Astrocyte (in vitro differentiated cells and primary cell): ENCODE data around the gene CDH8.

ENCODE experiments used
- EZH2 ChIP-seq: IDR thresholded peaks from 2 replicates; pipeline ENCODE4 v1.6.1; 2012; ENCODE audit warnings: mild to moderate bottlenecking, low read length, inconsistent platforms; ENCODE audit not compliant: insufficient read depth
- TF ChIP-seq, protein P1 (sequence below): IDR thresholded peaks from 2 replicates; pipeline ENCODE4 v1.5.1; 2011; ENCODE audit warnings: low read depth, mild to moderate bottlenecking, inconsistent platforms, low read length, moderate library complexity; ENCODE audit not compliant: insufficient read depth

DNA sequence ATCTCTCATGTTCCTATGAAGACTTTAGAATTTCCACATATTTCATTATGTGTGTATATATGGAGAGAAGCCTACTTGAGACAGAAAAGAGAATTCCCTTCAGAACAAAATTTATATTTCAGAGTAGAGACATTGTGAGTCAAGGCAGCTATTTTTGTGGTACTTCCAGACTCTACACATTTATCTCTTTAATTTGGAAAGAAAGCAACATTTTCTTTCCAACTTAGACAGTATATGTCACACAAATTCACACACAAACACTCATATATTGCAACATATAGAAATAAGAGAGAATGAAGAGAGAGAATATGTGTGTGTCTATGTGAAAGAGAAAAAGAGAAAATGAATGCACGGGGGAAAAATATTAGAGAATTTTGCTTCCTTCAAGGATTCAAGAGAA lies 158.8 kb downstream of the CDH8 start:
- TF ChIP-seq, protein P1, sequence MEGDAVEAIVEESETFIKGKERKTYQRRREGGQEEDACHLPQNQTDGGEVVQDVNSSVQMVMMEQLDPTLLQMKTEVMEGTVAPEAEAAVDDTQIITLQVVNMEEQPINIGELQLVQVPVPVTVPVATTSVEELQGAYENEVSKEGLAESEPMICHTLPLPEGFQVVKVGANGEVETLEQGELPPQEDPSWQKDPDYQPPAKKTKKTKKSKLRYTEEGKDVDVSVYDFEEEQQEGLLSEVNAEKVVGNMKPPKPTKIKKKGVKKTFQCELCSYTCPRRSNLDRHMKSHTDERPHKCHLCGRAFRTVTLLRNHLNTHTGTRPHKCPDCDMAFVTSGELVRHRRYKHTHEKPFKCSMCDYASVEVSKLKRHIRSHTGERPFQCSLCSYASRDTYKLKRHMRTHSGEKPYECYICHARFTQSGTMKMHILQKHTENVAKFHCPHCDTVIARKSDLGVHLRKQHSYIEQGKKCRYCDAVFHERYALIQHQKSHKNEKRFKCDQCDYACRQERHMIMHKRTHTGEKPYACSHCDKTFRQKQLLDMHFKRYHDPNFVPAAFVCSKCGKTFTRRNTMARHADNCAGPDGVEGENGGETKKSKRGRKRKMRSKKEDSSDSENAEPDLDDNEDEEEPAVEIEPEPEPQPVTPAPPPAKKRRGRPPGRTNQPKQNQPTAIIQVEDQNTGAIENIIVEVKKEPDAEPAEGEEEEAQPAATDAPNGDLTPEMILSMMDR = no peak
- no peak for TF ChIP-seq EZH2
